ENCODE results near the gene EXOC3L4. TPM values are rescaled to one million over a fixed set of nuclear protein-coding genes. Genes with fewer than 3 reads are reported as not detected.

Gene EXOC3L4
- total RNA-seq, 2 donors from 2014 or later, result not detected

DNA sequence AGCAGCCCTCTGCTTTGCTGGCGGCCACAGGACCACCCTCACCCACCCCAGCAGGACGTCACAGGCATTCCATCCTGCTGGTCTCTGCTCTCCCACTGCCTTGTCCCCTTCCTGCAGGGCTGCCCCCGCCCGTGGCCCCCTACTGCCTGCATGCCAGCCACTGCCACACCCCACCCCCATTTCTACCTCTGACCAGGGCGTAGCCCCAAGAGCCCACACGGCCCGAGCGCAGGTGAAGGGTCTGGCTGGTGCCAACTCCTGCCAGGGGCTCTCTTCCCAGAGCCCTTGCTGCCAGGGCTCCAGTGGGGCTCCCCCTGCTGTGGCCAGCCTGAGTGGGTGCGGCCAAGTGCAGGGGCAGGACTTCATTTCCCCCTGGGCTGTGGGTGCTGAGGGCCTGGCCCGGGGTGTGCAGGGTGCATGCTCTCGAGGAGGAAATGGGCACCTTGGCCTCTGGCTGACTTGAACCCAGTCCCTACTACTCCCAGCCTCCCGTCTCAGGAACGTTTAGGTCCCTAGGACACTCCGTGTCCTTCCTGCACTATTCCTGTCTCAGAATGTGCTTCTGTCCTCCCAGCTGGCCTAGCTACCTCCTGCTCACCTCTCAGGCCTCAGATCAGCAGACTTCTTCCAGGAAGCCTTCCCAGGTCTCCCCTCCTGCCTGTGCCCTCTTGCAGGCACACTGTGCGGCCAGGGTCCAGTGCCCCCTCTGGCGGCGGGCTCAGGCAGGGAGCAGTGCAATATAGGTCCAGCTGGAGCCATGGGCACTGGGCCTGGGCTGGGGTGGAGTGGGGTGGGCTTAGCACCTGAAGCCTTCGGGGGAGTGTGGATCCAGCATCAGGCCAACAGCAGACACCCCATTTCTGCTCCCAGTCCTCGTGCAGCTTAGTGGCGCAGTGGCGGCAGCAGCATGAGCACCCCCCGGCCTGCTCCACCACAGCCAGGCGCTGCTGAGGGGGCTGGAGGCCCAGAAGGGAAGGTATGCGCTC is 9.1 kb upstream of the EXOC3L4 start:
- no peak for ATAC-seq
- no peaks in the 10 kb centered on the region for H3K9me3 Mint-ChIP-seq
- H3K36me3 Mint-ChIP-seq, result no peaks in the 10 kb centered on the region
- no peak overlapping the region for H3K27ac Mint-ChIP-seq
- DNase-seq (ENCODE audit: low spot score in 2 of 2), result no peak

DNA sequence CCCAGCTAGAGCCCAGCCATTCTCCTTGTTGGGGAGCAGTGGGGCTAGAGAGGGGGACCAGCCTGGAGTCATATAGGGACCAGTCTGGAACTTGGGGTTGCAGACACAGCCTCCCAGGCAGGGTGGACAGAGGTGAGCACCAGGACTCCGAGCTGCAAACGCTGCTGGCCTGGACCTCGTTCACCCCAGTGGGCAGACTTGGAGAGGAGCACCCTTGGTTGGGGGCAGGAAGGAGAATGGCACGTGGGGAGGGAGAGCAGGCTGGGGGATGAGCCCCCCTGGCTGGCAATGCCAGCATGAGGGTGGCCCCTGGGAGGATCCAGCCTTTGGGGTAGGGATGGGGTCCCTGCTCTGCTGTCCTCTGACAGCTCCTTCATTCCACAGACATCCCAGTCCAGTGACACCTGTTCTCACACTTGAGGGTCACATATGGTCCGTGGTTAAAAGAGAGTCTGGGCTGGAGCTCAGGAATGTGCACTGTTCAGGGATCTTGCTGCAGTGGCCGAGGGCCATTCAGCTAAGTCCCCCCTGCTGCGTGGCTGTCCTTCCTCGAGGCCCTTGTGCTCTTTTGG is 7.7 kb upstream of the EXOC3L4 start:
- H3K9me3 Mint-ChIP-seq, result no peaks in the 10 kb centered on the region
- no peak overlapping the region for H3K27ac Mint-ChIP-seq
- no peaks in the 10 kb centered on the region for H3K36me3 Mint-ChIP-seq
- DNase-seq (ENCODE audit: low spot score in 2 of 2) (no peak), ATAC-seq (no peak)

DNA sequence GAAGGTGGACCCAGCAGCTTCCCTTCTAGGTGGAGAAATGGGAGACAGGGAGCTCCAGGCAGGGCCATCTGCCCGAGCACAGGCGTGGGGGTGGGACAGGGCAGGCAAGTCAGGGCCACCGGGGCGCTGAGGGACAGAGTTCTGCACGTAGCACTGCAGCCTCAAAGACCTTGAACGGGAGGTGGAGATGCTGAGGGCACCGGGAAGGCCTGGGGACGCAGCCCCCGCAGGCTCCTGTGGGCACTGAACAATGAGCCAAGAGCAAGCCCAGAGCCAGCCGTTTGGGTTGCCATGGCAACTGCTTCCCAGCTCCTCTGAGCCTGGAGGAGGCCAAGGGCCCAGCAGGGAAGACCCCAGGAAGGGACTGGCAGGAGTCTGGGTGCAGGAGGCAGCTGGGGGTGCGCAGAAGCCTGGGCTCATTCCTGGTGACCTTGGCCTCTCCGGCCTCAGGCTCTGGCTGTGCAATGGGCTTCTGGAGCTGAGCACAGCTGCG is 7.1 kb upstream of the EXOC3L4 start:
- no peaks in the 10 kb centered on the region for H3K9me3 Mint-ChIP-seq
- DNase-seq (ENCODE audit: low spot score in 2 of 2), result no peak
- H3K27ac Mint-ChIP-seq, result no peak overlapping the region
- ATAC-seq, result no peak
- H3K36me3 Mint-ChIP-seq, result no peaks in the 10 kb centered on the region

DNA sequence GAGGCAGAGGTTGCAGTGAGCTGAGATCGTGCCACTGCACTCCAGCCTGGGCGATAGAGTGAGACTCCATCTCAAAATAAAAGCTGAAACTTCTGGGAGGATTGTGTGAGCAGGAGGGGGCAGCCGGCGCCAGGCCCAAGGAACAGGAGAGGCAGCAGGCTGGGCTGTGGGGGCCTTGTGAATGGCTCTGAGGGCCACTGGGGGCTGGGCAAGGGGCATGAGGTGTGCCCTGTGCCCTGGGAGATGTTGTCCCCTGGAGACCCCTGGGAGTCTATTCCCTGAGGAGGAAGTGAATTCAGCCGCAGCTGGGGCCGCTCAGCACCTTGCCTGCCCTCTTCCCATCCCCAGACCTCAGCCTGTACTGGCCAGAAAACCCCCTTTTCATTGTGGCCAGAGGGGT is 5.6 kb upstream of the EXOC3L4 start:
- DNase-seq (ENCODE audit: low spot score in 2 of 2), result no peak
- ATAC-seq, result no peak
- no peak overlapping the region for H3K27ac Mint-ChIP-seq
- H3K36me3 Mint-ChIP-seq, result no peaks in the 10 kb centered on the region
- H3K9me3 Mint-ChIP-seq, result no peaks in the 10 kb centered on the region

DNA sequence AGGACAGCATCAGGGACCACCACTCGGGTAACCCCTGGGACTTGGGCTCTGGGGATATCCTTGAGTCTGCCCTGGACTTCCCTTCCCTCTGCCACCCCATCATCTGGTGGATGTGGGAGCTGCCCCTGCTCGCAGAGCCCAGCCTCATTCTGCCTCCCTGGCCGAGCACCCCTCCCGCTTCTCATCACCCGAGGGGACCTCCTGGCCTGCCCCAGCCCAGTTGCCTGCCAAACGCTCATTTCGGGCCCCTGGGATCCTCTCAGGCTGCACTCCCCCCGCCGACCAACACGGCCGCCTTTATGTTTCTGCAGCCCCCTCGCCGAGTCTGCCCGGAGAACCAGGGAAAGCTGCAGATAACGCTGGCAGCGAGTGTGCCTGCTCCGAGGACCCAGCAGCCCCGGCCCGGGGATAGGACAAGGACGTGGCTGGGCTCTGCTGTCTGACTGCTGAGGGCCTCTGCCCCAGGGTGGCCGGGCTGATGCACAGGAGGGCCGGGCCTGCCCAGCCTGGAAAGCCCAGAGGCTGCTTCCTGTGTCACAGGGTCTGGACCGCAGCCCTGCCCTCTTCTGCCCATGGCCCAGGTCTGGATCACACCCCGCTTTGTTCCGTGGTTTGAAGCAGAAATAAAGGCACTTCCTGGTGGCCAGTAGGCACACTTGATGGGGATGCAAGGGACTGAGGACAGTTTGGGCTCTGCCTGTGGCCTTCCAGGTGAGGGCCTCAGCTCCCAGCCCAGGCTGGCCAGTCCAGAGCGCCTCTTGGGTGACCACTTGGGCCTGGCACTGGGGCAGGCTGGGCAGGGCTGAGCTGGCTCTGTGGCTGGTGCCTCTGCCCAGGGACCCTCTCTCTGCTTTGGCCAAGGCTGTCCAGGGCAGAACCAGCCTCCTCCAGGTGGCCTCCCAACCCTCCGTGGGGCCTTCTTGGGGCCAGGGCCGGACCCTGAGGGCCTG is 4.9 kb upstream of the EXOC3L4 start:
- Mint-ChIP-seq H3K9me3 (no peaks in the 10 kb centered on the region), H3K36me3 (no peaks in the 10 kb centered on the region), H3K27ac (no peak overlapping the region)
- DNase-seq (ENCODE audit: low spot score in 2 of 2) (no peak), ATAC-seq (no peak)

DNA sequence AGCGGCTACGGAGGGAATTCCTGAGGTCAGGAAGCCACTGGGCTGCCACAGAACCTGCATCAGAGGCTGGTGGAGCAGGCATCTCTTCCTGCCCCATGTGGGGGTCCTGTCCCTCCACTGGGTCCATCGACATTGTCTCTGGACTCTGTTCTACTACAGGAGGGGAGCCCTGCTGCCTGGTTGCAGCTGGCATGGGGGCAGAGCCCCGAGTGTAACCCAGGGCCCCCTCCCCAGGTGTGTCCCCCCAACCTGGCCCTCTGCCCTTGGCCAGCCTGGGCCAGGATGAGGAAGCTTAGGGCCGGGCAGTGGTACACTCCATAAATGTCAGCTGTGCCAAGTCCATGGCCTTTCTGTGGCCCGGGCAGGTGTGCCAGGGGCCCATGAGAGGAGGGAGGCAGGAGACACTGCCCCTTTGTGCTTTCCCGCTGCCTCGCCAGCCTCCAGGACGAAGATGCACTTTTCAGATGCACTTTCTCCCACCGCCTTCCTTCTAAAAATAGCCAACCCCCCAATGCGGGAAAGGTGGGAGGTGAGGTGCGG is 4.0 kb upstream of the EXOC3L4 start:
- ATAC-seq, result no peak
- DNase-seq (ENCODE audit: low spot score in 2 of 2), result no peak
- H3K27ac Mint-ChIP-seq, result no peak overlapping the region
- no peaks in the 10 kb centered on the region for H3K9me3 Mint-ChIP-seq
- H3K36me3 Mint-ChIP-seq, result no peaks in the 10 kb centered on the region

DNA sequence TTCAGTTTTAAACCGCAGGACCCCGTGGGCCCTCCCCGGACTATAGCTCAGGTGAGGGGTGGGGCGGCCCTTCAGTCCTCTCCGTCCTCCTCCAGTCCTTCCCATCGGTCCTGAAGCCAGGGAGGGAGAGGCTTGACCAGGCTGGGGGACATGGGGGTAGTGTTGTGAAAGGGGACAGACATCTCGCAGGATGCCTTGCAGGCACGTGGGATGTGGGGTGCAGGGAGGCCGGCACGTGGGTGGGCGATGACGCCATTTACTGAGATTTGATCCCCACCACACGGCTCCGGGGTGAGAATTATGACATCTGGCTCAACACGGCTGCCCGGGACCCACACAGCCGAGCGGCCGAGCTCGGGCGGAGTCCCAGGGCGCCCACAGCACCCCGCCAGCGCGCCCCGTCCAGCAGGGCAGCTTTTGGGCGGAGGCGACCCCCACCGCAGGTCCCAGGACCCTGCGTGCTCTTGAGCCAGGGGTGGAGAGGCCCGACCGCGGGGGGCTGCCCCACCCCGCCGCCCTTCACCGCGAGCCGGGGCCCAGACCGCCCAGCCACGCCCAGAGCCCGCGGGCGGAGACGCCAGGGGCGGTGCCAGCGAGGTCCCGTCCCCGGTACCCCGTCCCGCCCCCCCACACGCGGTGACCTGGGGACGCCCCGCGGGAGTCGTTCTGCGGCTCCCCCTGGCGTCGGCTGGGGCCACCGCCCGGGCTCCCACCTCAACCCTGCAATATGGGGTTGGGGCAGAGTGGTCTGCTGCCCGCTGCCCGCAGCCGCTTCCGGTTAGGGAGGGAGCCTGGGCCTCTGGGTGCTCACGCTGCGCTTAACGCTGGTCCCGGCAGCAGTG is 3.3 kb upstream of the EXOC3L4 start:
- Mint-ChIP-seq H3K27ac (no peak overlapping the region), H3K9me3 (no peaks in the 10 kb centered on the region), H3K36me3 (no peaks in the 10 kb centered on the region)
- ATAC-seq (peak; percentile 85 to 92), DNase-seq (ENCODE audit: low spot score in 2 of 2) (peak in 1 of 2 donors; percentile 76)

DNA sequence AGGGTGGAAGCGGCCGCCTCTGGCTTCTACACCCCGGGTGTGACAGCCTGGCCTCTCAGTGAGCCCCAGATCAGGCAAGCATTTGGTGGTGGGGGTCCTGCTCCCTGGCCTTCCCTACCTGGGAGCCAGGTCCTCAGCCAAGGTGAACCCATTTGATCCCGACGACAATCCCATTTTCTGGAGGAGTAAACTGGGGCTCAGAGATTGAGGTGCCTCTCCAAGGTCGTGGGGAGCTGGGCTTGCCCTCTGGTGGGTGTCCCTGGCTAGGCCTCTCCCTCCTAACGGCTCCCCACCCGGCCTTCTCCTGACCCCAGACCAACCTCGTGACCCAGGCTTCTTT is 2.7 kb upstream of the EXOC3L4 start:
- H3K9me3 Mint-ChIP-seq, result no peaks in the 10 kb centered on the region
- DNase-seq (ENCODE audit: low spot score in 2 of 2) (no peak), ATAC-seq (no peak)
- no peak overlapping the region for H3K27ac Mint-ChIP-seq
- no peaks in the 10 kb centered on the region for H3K36me3 Mint-ChIP-seq

DNA sequence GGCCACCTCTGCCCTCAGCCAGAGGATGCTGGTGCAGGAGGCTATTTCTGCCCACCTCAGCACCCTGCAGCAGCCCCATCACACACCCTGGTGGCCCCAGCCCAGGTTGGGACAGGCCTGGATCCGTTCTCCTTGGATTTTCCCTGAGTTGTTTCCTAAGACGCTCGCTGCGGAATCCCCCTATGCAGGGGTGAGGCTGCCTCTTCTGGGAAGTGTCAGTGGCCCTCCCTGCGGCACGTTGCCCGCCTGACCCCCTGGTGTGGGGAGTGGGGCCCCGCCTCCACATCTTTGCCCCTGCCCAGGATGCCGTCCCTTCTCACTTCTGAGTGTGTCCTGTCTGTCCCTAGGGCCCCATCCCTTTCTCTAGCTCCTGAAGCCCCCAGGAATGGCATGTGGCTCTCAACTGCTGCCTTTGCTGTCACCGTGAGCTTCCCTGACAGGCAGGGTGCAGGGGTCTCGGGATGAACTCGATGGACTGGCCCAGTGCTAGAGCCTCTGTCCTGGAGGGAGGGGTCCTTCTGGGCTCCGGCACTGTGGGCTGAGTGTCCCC is 594 bp upstream of the EXOC3L4 start:
- no peak for ATAC-seq
- Mint-ChIP-seq H3K9me3 (no peaks in the 10 kb centered on the region), H3K27ac (no peak overlapping the region), H3K36me3 (no peaks in the 10 kb centered on the region)
- DNase-seq (ENCODE audit: low spot score in 2 of 2), result no peak

DNA sequence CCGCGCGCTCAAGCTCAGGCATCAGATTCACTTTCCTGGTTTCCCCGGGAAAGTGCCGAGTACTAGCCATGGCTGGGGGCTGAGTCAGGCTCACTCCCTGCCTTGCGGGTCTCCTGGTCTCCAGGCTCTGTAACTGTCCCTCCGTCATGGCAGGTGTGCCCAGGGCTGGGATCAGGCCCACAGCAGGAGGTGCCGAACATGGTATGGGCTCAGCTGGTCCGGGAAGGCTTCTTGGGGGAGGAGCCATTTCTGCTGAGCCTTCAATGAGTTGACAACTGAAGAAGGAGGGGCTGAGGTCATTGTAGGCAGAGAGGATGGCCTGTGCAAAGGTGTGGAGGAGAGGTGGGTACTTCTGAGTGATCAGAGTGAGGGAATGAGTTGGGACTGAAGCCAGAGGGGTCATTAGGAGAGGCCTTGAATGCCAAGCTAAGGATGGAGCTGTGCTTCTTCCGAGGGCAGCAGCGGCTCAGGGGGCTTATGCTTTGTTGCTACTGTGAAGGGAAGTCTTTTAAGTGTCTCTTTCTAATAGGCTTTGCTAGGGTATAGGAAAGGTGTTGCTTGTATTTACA is 769 bp downstream of the EXOC3L4 start:
- Mint-ChIP-seq H3K9me3 (no peaks in the 10 kb centered on the region), H3K27ac (no peak overlapping the region), H3K36me3 (no peaks in the 10 kb centered on the region)
- no peak for DNase-seq (ENCODE audit: low spot score in 2 of 2)
- ATAC-seq, result no peak

DNA sequence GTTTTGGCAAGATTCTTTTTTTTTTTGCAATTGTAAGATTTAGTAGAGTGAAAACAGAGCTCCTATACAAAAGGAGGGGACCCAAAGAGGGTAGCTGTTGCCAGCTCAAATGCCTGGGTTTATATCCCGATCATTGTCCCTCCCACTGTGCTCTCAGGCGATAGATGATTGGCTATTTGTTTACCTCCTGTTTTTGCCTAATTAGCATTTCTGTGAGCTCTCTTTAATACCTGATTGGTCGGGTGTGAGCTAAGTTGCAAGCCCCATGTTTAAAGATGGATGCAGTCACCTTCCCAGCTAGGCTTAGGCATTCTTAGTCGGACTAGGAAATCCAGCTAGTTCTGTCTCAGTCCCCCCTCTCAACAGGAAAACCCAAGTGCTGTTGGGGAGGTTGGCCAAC is 1.9 kb downstream of the EXOC3L4 start:
- Mint-ChIP-seq H3K36me3 (no peaks in the 10 kb centered on the region), H3K27ac (peak overlapping the region in 1 of 2 donors; percentile 7)
- no peak for ATAC-seq

DNA sequence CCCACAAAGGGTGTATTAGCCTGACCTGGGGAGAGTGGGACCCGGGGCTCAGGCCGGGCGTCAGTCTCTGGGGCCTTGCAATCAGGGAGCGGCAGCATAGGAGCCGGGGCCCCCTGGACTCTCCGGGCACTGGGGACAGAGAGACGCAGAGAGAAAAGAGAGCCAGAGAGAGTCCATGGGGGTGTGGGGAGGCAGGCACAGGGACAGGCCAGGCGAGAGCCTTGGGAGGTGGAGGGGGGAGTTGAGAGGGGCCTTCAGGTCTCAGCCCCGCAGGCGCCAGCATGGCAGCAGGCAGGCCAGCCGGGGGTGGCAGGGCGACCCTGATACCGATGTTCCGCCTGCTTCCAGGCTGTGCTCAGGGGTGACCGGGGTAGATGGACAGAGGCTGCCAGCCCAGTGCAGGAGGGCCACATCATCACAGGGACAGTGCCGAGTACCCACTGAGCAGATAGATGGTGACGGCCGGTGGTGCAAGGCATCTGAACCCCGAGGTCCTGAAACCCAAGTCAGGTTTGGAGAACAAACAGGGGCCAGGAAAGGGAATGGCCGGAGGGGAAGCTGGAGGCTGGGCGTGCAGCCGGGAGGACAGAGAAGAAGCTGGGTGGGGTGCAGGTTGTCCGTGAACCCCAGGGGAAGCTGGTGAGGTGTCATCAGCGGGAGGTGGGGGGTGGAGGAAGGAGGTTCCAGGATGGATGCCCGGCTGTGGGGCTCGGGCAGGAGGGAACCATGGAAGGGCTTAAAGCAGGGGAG is 2.9 kb downstream of the EXOC3L4 start:
- ATAC-seq (no peak), DNase-seq (ENCODE audit: low spot score in 2 of 2) (no peak)
- H3K36me3 Mint-ChIP-seq, result no peaks in the 10 kb centered on the region
- no peaks in the 10 kb centered on the region for H3K9me3 Mint-ChIP-seq
- H3K27ac Mint-ChIP-seq, result no peak overlapping the region

More for the DNA sequence above, 1.9 kb downstream of the EXOC3L4 start:
- H3K9me3 Mint-ChIP-seq, result no peaks in the 10 kb centered on the region
- DNase-seq (ENCODE audit: low spot score in 2 of 2), result no peak

DNA sequence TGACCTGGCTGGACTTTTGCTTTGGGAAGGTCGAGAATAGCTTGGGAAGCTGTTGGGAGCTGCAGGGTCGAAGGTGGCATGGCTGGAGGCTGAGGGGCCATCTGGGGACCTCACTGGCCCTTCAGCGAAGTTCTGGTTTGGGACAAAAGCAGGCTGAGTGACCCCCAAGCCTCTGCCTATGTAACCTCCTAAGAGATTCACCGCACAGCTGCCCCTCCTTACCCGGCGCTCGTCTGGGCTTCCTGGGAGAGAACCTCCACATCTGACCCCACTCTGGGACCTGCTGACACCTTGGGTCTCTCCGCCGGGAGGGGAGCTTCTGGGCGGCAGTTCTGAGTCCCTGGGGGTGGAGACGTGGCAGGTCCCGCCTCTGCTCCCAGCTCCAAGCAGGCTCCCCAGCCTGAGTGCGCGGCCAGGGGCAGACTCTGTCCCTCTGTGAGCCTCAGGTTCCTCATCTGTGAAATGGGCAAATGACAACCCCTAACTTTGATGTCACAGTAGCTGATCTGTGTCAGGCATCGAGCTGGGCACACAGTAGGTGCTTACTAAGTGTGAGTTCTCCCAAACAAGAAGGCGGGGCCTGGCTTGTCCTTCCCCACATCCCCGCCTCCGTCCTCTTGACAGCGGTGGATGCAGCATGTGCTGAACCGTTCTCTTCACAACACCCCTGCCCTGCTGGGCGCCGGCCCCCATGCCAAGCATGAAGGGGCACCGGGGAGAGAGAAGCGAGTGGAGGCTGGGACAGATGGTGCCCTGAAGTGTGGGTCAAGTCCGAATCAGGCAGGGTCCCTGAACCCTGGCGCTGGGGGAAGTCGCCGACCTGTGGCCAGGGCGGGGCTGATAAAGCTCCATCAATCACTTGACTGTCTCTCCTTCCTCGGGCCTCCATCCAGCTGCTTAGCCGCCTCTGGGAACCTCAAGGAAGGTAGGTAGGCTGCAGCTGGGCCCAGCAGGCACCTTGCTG is 3.8 kb downstream of the EXOC3L4 start:
- H3K9me3 Mint-ChIP-seq, result no peaks in the 10 kb centered on the region
- DNase-seq (ENCODE audit: low spot score in 2 of 2) (no peak), ATAC-seq (no peak)
- H3K36me3 Mint-ChIP-seq, result no peaks in the 10 kb centered on the region
- H3K27ac Mint-ChIP-seq, result no peak overlapping the region
